HEK293 (cell line): ENCODE measurements around the gene PPM1J.
A peak's percentile ranks its signal among the peaks of the same experiment; 100 is the strongest.

Experiments used
- CTCF ChIA-PET: fragments of 350-600 bp; formaldehyde crosslinking; extraction: SDS; loops from one replicate; lab custom pipeline; 2021; ENCODE audit warnings: antibody characterized with exemption; lab: Yijun Ruan, JAX
- POLR2A ChIA-PET: fragments of 300-600 bp; formaldehyde crosslinking; extraction: SDS; loops from one replicate; lab custom pipeline; 2020; ENCODE audit warnings: antibody characterized with exemption, inconsistent platforms; lab: Yijun Ruan, JAX
- H3K27ac ChIP-seq: fragments of 200-500 bp; sonication (Bioruptor generic); 2 replicates; pipeline ENCODE4 v1.5.1; 2014; ENCODE audit warnings: low read depth, low read length, control low read depth, inconsistent platforms; ENCODE audit errors: extremely low read depth
- H3K36me3 ChIP-seq, 2 experiments: fragments of 200-500 bp in 1 of 2; sonication (Bioruptor generic) in 1 of 2; 1 replicate in 1 of 2; 2 replicates in 1 of 2; pipeline ENCODE4 v1.5.1; 2014 to 2017; ENCODE audit warnings: inconsistent platforms in 2 of 2, low read length in 2 of 2; ENCODE audit not compliant: control insufficient read depth in 2 of 2, insufficient read depth in 1 of 2
- H3K4me1 ChIP-seq: fragments of 200-500 bp; sonication (Bioruptor generic); 2 replicates; pipeline ENCODE4 v1.5.1; 2014; ENCODE audit warnings: mild to moderate bottlenecking, low read length, inconsistent platforms; ENCODE audit not compliant: control insufficient read depth, insufficient read depth
- H3K4me3 ChIP-seq: 2 replicates; pipeline ENCODE4 v1.5.1; 2011; ENCODE audit warnings: low read depth, mild to moderate bottlenecking, control low read depth, low read length, moderate library complexity
- H3K9me3 ChIP-seq: fragments of 200-500 bp; sonication (Bioruptor generic); 2 replicates; pipeline ENCODE4 v1.5.1; 2014; ENCODE audit warnings: low read depth, low read length, inconsistent platforms; ENCODE audit not compliant: control insufficient read depth, insufficient read depth
- KLF16 ChIP-seq: fragments of 450-650 bp; formaldehyde crosslinking; IDR thresholded peaks from 2 replicates; pipeline ENCODE4 v1.5.1; 2017; ENCODE audit warnings: missing biosample characterization, missing genetic modification characterization
- MEIS1 ChIP-seq: sonication (generic); formaldehyde crosslinking; IDR thresholded peaks from 2 replicates; pipeline ENCODE4 v1.8.1; 2022; ENCODE audit warnings: missing genetic modification reagents, mild to moderate bottlenecking, borderline replicate concordance
- MYNN ChIP-seq: fragments of 450-650 bp; formaldehyde crosslinking; IDR thresholded peaks from 2 replicates; pipeline ENCODE4 v1.5.1; 2016; ENCODE audit warnings: missing biosample characterization, missing genetic modification characterization, borderline replicate concordance
- MZF1 ChIP-seq: fragments of 450-650 bp; formaldehyde crosslinking; IDR thresholded peaks from 2 replicates; pipeline ENCODE4 v1.5.1; 2017; ENCODE audit warnings: missing biosample characterization, missing genetic modification characterization, borderline replicate concordance
- OSR2 ChIP-seq: fragments of 450-650 bp; formaldehyde crosslinking; IDR thresholded peaks from 2 replicates; pipeline ENCODE4 v1.5.1; 2016; ENCODE audit warnings: missing biosample characterization, missing genetic modification characterization
- PRDM1 ChIP-seq: fragments of 450-650 bp; formaldehyde crosslinking; IDR thresholded peaks from 2 replicates; pipeline ENCODE4; 2016; ENCODE audit warnings: missing biosample characterization, missing genetic modification characterization
- PRDM4 ChIP-seq: fragments of 450-650 bp; formaldehyde crosslinking; IDR thresholded peaks from 2 replicates; pipeline ENCODE4 v1.5.1; 2017; ENCODE audit warnings: missing biosample characterization, missing genetic modification characterization
- TCF7L2 ChIP-seq: IDR thresholded peaks from 2 replicates; pipeline ENCODE4 v1.6.1; 2011; ENCODE audit warnings: low read depth, mild to moderate bottlenecking, inconsistent platforms, low read length, moderate library complexity, borderline replicate concordance
- ZEB2 ChIP-seq: fragments of 450-650 bp; formaldehyde crosslinking; IDR thresholded peaks from 2 replicates; pipeline ENCODE4 v1.5.1; 2016; ENCODE audit warnings: missing biosample characterization, missing genetic modification characterization
- ZFHX2 ChIP-seq: fragments of 450-650 bp; formaldehyde crosslinking; conservative IDR thresholded peaks from 2 replicates; pipeline ENCODE4 v1.5.1; 2016; ENCODE audit warnings: missing biosample characterization, missing genetic modification characterization
- ZIC2 ChIP-seq: fragments of 450-650 bp; formaldehyde crosslinking; IDR thresholded peaks from 2 replicates; pipeline ENCODE4 v1.5.1; 2016; ENCODE audit warnings: missing biosample characterization, missing genetic modification characterization
- ZNF112 ChIP-seq: fragments of 450-650 bp; formaldehyde crosslinking; IDR thresholded peaks from 2 replicates; pipeline ENCODE4 v1.5.0; 2017; ENCODE audit warnings: missing biosample characterization, missing genetic modification characterization
- ZNF157 ChIP-seq: fragments of 450-650 bp; formaldehyde crosslinking; IDR thresholded peaks from 2 replicates; pipeline ENCODE4 v1.5.1; 2016; ENCODE audit warnings: missing biosample characterization, missing genetic modification characterization
- ZNF175 ChIP-seq: fragments of 450-650 bp; formaldehyde crosslinking; IDR thresholded peaks from 2 replicates; pipeline ENCODE4 v1.5.1; 2016; ENCODE audit warnings: missing biosample characterization, missing genetic modification characterization
- ZNF280D ChIP-seq: fragments of 450-650 bp; formaldehyde crosslinking; IDR thresholded peaks from 2 replicates; pipeline ENCODE4 v1.5.1; 2016; ENCODE audit warnings: missing biosample characterization, missing genetic modification characterization
- ZNF311 ChIP-seq: fragments of 450-650 bp; formaldehyde crosslinking; IDR thresholded peaks from 2 replicates; pipeline ENCODE4 v1.5.1; 2017; ENCODE audit warnings: missing biosample characterization, missing genetic modification characterization, borderline replicate concordance
- ZNF473 ChIP-seq: fragments of 450-650 bp; formaldehyde crosslinking; IDR thresholded peaks from 2 replicates; pipeline ENCODE4 v1.5.1; 2017; ENCODE audit warnings: missing biosample characterization, missing genetic modification characterization
- ZNF664 ChIP-seq: fragments of 450-650 bp; formaldehyde crosslinking; IDR thresholded peaks from 2 replicates; pipeline ENCODE4 v1.5.1; 2016; ENCODE audit warnings: missing biosample characterization, missing genetic modification characterization

The PPM1J gene

GRCh38 chr1:112685913-112686312, 29.2 kb downstream of the PPM1J start:
- TF ChIP-seq ZNF157 (tag by site-specific recombination), result peak; percentile 89
- TF ChIP-seq ZNF311 (tag by site-specific recombination), result no peak
- TF ChIP-seq, all 188 proteins: peak for 1
- H3K27ac ChIP-seq, result no peak overlapping the region
- H3K4me1 ChIP-seq, result no peaks in the 10 kb centered on the region
- POLR2A ChIA-PET, result interaction anchor here (0.8 kb wide), 1 partner anchor 16 kb away, joined by 3 read pairs; no protein-coding TSS in a partner anchor
- H3K4me3 ChIP-seq, result no peak overlapping the region
- CTCF ChIA-PET, result interaction anchor here (0.9 to 1.1 kb wide), 2 partner anchors 22 to 30 kb away, joined by 3 to 5 read pairs; no protein-coding TSS in a partner anchor
- peaks cover 6 to 46% of the 10 kb centered on the region in 2 experiments; a peak in 2 of 3 replicates for H3K36me3 ChIP-seq
- H3K9me3 ChIP-seq, result no peaks in the 10 kb centered on the region

GRCh38 chr1:112678605-112679004, 36.5 kb downstream of the PPM1J start:
- Histone ChIP-seq H3K9me3 (no peaks in the 10 kb centered on the region), H3K27ac (no peak overlapping the region), H3K4me3 (no peak overlapping the region)
- TF ChIP-seq PRDM1 (tag by site-specific recombination) (0 out of 2 replicates have a peak, but pooled peaks have one; percentile 13), MYNN (tag by site-specific recombination) (peak; percentile 31; the same call in 1 of the 2 replicates), ZFHX2 (tag by site-specific recombination) (no peak)
- TF ChIP-seq, all 188 proteins: peak for 2
- CTCF ChIA-PET, result no interaction called here
- POLR2A ChIA-PET, result no interaction called here
- H3K36me3 ChIP-seq, result peaks cover 0 to 32% of the 10 kb centered on the region in 2 experiments; a peak in 1 of 3 replicates
- peaks cover 5% of the 10 kb centered on the region; the same call in 1 of the 2 replicates for H3K4me1 ChIP-seq

- Histone ChIP-seq H3K4me3 (no peak overlapping the region), H3K36me3 (peaks cover 0 to 27% of the 10 kb centered on the region in 2 experiments; a peak in 1 of 3 replicates), H3K9me3 (no peaks in the 10 kb centered on the region), H3K4me1 (peaks cover 5% of the 10 kb centered on the region; the same call in 1 of the 2 replicates), H3K27ac (no peak overlapping the region)
- ChIA-PET POLR2A (interaction anchor here (6.0 kb wide), 1 partner anchor 23 kb away, joined by 91 read pairs; no protein-coding TSS in a partner anchor), CTCF (no interaction called here)
- TF ChIP-seq ZNF112 (tag by site-specific recombination) (no peak), ZNF664 (tag by site-specific recombination) (peak; percentile 91)
Observed at GRCh38 chr1:112677501-112677900, 37.6 kb downstream of the PPM1J start.

- no peak overlapping the region for H3K4me3 ChIP-seq
- H3K27ac ChIP-seq, result no peak overlapping the region
- peaks cover 5% of the 10 kb centered on the region; the same call in 1 of the 2 replicates for H3K4me1 ChIP-seq
- H3K36me3 ChIP-seq, result peaks cover 0 to 27% of the 10 kb centered on the region in 2 experiments; a peak in 1 of 3 replicates
- POLR2A ChIA-PET, result interaction anchor here (6.0 kb wide), 1 partner anchor 24 kb away, joined by 91 read pairs; no protein-coding TSS in a partner anchor
- TF ChIP-seq MEIS1 (CRISPR knock-in tag) (no peak), ZNF280D (tag by site-specific recombination) (no peak), MZF1 (tag by site-specific recombination) (no peak), ZEB2 (tag by site-specific recombination) (no peak), ZNF157 (tag by site-specific recombination) (no peak), ZNF175 (tag by site-specific recombination) (no peak), KLF16 (tag by site-specific recombination) (no peak), ZIC2 (no peak), OSR2 (tag by site-specific recombination) (no peak), PRDM4 (tag by site-specific recombination) (no peak), ZNF473 (no peak), TCF7L2 (no peak)
- CTCF ChIA-PET, result interaction anchor here (1.5 kb wide), 1 partner anchor 11 kb away, joined by 4 read pairs; no protein-coding TSS in a partner anchor
- no peaks in the 10 kb centered on the region for H3K9me3 ChIP-seq
Observed at GRCh38 chr1:112676543-112676942, 38.6 kb downstream of the PPM1J start.
